Measurements from ENCODE around the gene HSPB6.

The HSPB6 gene

DNA sequence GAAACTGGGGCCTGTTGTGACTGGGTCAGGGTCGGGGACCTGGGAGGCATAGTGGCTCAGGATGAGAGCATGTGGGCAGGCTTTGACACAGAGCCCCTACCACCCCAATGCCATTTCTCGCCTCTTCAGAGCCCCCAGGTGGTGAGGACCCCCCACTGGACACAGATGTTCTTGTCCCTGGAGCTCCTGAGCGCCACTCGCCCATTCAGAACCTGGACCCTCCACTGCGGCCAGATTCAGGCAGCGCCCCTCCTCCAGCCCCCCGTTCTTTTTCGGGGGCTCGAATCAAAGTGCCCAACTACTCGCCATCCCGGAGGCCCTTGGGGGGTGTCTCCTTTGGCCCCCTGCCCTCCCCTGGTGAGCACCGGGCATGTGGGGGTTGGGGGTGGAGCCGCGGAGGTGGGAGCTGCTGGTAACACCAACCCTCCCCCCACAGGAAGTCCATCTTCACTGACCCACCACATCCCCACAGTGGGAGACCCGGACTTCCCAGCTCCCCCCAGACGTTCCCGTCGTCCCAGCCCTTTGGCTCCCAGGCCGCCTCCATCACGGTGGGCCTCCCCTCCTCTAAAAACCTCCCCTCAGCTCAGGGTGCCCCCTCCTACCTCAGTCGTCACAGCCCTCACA is 24.9 kb downstream of the HSPB6 start:
- Histone ChIP-seq H3K36me3 (ENCODE audit: control insufficient read depth, low read length) (peaks cover 92% of the 10 kb centered on the region), H3F3A (ENCODE audit: control insufficient read depth, insufficient read depth) (peaks cover 4% of the 10 kb centered on the region; the same call in 1 of the 2 replicates), H3K9me2 (replicated peaks; ENCODE audit: control insufficient read depth, low read length) (no peaks in the 10 kb centered on the region), H3K27ac (ENCODE audit: low read depth, low read length) (no peak overlapping the region), H3K79me2 (ENCODE audit: control insufficient read depth, low read length) (no peaks in the 10 kb centered on the region), H3K4me1 (ENCODE audit: control insufficient read depth, low read length) (peaks cover 6% of the 10 kb centered on the region), H3K27me3 (ENCODE audit: control insufficient read depth, low read length) (no peaks in the 10 kb centered on the region), H4K20me1 (ENCODE audit: control insufficient read depth, insufficient read depth, low read depth, low read length) (no peaks in the 10 kb centered on the region), H3K4me3 (ENCODE audit: low read length) (no peak overlapping the region), H3K4me2 (ENCODE audit: low read length) (no peak overlapping the region), H3K9me3 (ENCODE audit: control insufficient read depth, insufficient read depth, low read length) (no peaks in the 10 kb centered on the region)
- TF ChIP-seq EZH2phosphoT487 (IDR thresholded peaks at IDR 0.05; ENCODE audit: borderline replicate concordance, low read length), result no peak
- TF ChIP-seq, protein P1, sequence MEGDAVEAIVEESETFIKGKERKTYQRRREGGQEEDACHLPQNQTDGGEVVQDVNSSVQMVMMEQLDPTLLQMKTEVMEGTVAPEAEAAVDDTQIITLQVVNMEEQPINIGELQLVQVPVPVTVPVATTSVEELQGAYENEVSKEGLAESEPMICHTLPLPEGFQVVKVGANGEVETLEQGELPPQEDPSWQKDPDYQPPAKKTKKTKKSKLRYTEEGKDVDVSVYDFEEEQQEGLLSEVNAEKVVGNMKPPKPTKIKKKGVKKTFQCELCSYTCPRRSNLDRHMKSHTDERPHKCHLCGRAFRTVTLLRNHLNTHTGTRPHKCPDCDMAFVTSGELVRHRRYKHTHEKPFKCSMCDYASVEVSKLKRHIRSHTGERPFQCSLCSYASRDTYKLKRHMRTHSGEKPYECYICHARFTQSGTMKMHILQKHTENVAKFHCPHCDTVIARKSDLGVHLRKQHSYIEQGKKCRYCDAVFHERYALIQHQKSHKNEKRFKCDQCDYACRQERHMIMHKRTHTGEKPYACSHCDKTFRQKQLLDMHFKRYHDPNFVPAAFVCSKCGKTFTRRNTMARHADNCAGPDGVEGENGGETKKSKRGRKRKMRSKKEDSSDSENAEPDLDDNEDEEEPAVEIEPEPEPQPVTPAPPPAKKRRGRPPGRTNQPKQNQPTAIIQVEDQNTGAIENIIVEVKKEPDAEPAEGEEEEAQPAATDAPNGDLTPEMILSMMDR (IDR thresholded peaks at IDR 0.05; ENCODE audit: low read depth, low read length, poor library complexity, severe bottlenecking), result no peak

DNA sequence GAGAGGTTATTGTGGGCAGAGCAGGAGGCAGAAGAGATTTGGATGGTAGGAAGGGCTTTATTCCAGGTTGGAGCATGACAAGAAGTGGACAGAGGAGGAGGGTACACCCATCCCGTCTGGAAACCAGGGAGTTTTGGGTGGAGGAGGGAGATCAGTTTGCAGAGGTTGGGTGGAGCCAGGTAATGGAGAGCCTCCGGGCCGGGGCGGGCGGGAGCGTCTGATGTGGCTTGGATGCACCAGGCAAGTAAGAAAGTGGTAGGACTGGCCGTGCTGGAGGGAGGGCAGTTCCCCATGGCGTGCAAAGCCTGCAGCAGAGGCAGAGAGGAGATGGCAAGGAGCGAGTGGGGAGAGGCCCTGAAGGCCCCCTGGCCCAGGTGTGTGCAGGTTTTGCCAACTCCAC is 25.5 kb downstream of the HSPB6 start:
- no peaks in the 10 kb centered on the region for H3K9me3 ChIP-seq (ENCODE audit: control insufficient read depth, insufficient read depth, low read length)
- H3K4me2 ChIP-seq (ENCODE audit: low read length), result no peak overlapping the region
- H3F3A ChIP-seq (ENCODE audit: control insufficient read depth, insufficient read depth), result peaks cover 3% of the 10 kb centered on the region; the same call in 1 of the 2 replicates
- H3K4me3 ChIP-seq (ENCODE audit: low read length), result no peak overlapping the region
- no peak overlapping the region for H3K27ac ChIP-seq (ENCODE audit: low read depth, low read length)
- H4K20me1 ChIP-seq (ENCODE audit: control insufficient read depth, insufficient read depth, low read depth, low read length), result no peaks in the 10 kb centered on the region
- H3K79me2 ChIP-seq (ENCODE audit: control insufficient read depth, low read length), result no peaks in the 10 kb centered on the region
- peaks cover 90% of the 10 kb centered on the region for H3K36me3 ChIP-seq (ENCODE audit: control insufficient read depth, low read length)
- H3K9me2 ChIP-seq (replicated peaks; ENCODE audit: control insufficient read depth, low read length), result no peaks in the 10 kb centered on the region
- TF ChIP-seq EZH2phosphoT487 (IDR thresholded peaks at IDR 0.05; ENCODE audit: borderline replicate concordance, low read length), result no peak
- TF ChIP-seq, protein P1 (IDR thresholded peaks at IDR 0.05; ENCODE audit: low read depth, low read length, poor library complexity, severe bottlenecking), result no peak
- no peaks in the 10 kb centered on the region for H3K27me3 ChIP-seq (ENCODE audit: control insufficient read depth, low read length)
- H3K4me1 ChIP-seq (ENCODE audit: control insufficient read depth, low read length), result 0 out of 2 replicates have a peak, but pooled peaks cover 1% of the 10 kb centered on the region

DNA sequence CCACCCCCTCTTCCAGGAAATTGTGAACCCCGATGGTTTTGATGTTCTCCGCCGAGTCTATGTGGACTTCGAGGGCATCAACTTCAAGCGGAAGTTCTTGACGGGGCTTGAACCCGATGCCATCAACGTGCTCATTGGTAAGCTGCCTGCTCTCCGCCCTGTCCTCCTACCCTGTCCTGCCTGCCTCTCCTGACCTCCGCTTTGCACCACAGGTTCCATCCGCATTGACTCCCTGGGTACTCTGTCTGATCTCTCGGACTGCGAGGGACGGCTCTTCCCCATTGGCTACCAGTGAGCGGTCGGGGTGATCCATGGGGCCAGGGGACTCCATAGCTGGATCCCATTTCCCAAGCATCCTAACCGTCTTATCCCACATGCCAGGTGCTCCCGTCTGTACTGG is 26.5 kb downstream of the HSPB6 start:
- TF ChIP-seq, protein P1 (IDR thresholded peaks at IDR 0.05; ENCODE audit: low read depth, low read length, poor library complexity, severe bottlenecking), result no peak
- no peak for TF ChIP-seq EZH2phosphoT487 (IDR thresholded peaks at IDR 0.05; ENCODE audit: borderline replicate concordance, low read length)
- Histone ChIP-seq H3K9me2 (replicated peaks; ENCODE audit: control insufficient read depth, low read length) (no peaks in the 10 kb centered on the region), H3K9me3 (ENCODE audit: control insufficient read depth, insufficient read depth, low read length) (no peaks in the 10 kb centered on the region)

More for the DNA sequence above, 26.5 kb downstream of the HSPB6 start:
- Histone ChIP-seq H3F3A (ENCODE audit: control insufficient read depth, insufficient read depth) (no peaks in the 10 kb centered on the region), H3K4me1 (ENCODE audit: control insufficient read depth, low read length) (no peaks in the 10 kb centered on the region), H3K36me3 (ENCODE audit: control insufficient read depth, low read length) (peaks cover 96% of the 10 kb centered on the region), H3K27me3 (ENCODE audit: control insufficient read depth, low read length) (no peaks in the 10 kb centered on the region), H3K4me3 (ENCODE audit: low read length) (no peak overlapping the region), H3K27ac (ENCODE audit: low read depth, low read length) (no peak overlapping the region), H4K20me1 (ENCODE audit: control insufficient read depth, insufficient read depth, low read depth, low read length) (no peaks in the 10 kb centered on the region), H3K4me2 (ENCODE audit: low read length) (no peak overlapping the region), H3K79me2 (ENCODE audit: control insufficient read depth, low read length) (no peaks in the 10 kb centered on the region)

Measured in DOHH2 (cell line).